Tibial nerve (tissue), 4 donors: ENCODE measurements around the gene OR10A2. TPM values are rescaled to one million over a fixed set of nuclear protein-coding genes. Genes with fewer than 3 reads are reported as not detected.

Experiments used
- DNase-seq, 2 donors: peaks; one replicate each; pipeline ENCODE4 v3.0.0-alpha.2; 2019; ENCODE audit warnings: low spot score in 2 of 2
- H3K27ac ChIP-seq, 4 donors: fragments of 200-600 bp; sonication (generic) in 3 of 4; one replicate each; pipeline ENCODE4 v1.5.1; 2017 to 2019; ENCODE audit warnings: mild to moderate bottlenecking in 1 of 4
- H3K27me3 ChIP-seq, 2 donors: fragments of 200-600 bp; sonication (generic) in 1 of 2; one replicate each; pipeline versions ENCODE4 v1.5.1 to v1.6.0; 2017 to 2019
- H3K36me3 ChIP-seq, 3 donors: fragments of 200-600 bp; sonication (generic); one replicate each; pipeline ENCODE4 v1.5.1; 2018 to 2019
- H3K4me1 ChIP-seq, 4 donors: fragments of 200-600 bp; sonication (generic) in 3 of 4; one replicate each; pipeline ENCODE4 v1.5.1; 2017 to 2019
- H3K4me3 ChIP-seq, 4 donors: fragments of 200-600 bp; sonication (generic) in 3 of 4; one replicate each; pipeline ENCODE4 v1.5.1; 2017 to 2019; ENCODE audit warnings: mild to moderate bottlenecking in 1 of 4, moderate library complexity in 1 of 4
- H3K9me3 ChIP-seq, 4 donors: fragments of 200-600 bp; sonication (generic) in 3 of 4; one replicate each; pipeline ENCODE4 v1.5.1; 2017 to 2019
- CTCF ChIP-seq, 5 experiments: fragments of 200-600 bp in 3 of 5; fragments of 450-650 bp in 2 of 5; sonication (generic) in 3 of 5; IDR thresholded peaks; one replicate each; pipeline ENCODE4 v1.5.1; 2016 to 2019; ENCODE audit warnings: antibody characterized with exemption in 5 of 5, mild to moderate bottlenecking in 3 of 5, moderate library complexity in 2 of 5
- EP300 ChIP-seq, 2 donors: sonication (generic); formaldehyde crosslinking; IDR thresholded peaks; one replicate each; pipeline ENCODE4 v1.6.1; 2017; ENCODE audit warnings: antibody characterized with exemption in 2 of 2, mild to moderate bottlenecking in 1 of 2
- POLR2A ChIP-seq, 2 donors: fragments of 450-650 bp; IDR thresholded peaks; one replicate each; pipeline ENCODE4 v1.6.1; 2017; ENCODE audit warnings: antibody characterized with exemption in 2 of 2, mild to moderate bottlenecking in 2 of 2, moderate library complexity in 2 of 2
- WGBS, 2 donors: methylation state at CpG; one replicate each; pipeline ENCODE4 v1.1.5; 2018; 5-methylcytosine and 5-hydroxymethylcytosine counted together
- total RNA-seq, 4 donors: library from RNA; depleted of rRNA; stranded (reverse); fragments of >200 nt; gene quantifications; one replicate each; pipeline ENCODE4 v1.1.0, GENCODE V29; 2016

Gene OR10A2
- total RNA-seq, 4 donors from 2014 or later: not detected

- Histone ChIP-seq H3K9me3 (no peaks in the 10 kb centered on the region), H3K36me3 (no peaks in the 10 kb centered on the region), H3K27me3 (no peaks in the 10 kb centered on the region), H3K4me1 (no peaks in the 10 kb centered on the region), H3K4me3 (no peak overlapping the region), H3K27ac (no peak overlapping the region)
- TF ChIP-seq EP300 (IDR thresholded peaks at IDR 0.05) (no peak), CTCF (IDR thresholded peaks at IDR 0.05) (no peak), POLR2A (IDR thresholded peaks at IDR 0.05) (no peak)
- no peak for DNase-seq
- 68% methylated on average over 7 of the region's 7 CpGs for WGBS, 2 donors
Observed at GRCh38 chr11:6825231-6825744, 37.6 kb upstream of the OR10A2 start.

GRCh38 chr11:6828103-6828502, 34.8 kb upstream of the OR10A2 start:
- Histone ChIP-seq H3K9me3 (no peaks in the 10 kb centered on the region), H3K27me3 (no peaks in the 10 kb centered on the region), H3K36me3 (no peaks in the 10 kb centered on the region), H3K4me1 (no peaks in the 10 kb centered on the region), H3K4me3 (no peak overlapping the region), H3K27ac (no peak overlapping the region)
- no peak for DNase-seq
- WGBS, 2 donors: 79 to 86% methylated on average over 1 of the region's 1 CpG
- no peak for TF ChIP-seq EP300 (IDR thresholded peaks at IDR 0.05)
- no peak for TF ChIP-seq POLR2A (IDR thresholded peaks at IDR 0.05)
- no peak for TF ChIP-seq CTCF (IDR thresholded peaks at IDR 0.05)

GRCh38 chr11:6833356-6833755, 29.5 kb upstream of the OR10A2 start:
- no peak for TF ChIP-seq EP300 (IDR thresholded peaks at IDR 0.05)
- TF ChIP-seq CTCF (IDR thresholded peaks at IDR 0.05): no peak
- TF ChIP-seq POLR2A (IDR thresholded peaks at IDR 0.05): no peak

GRCh38 chr11:6834021-6834420, 28.8 kb upstream of the OR10A2 start:
- DNase-seq: no peak
- no peak overlapping the region for H3K4me3 ChIP-seq
- no peaks in the 10 kb centered on the region for H3K36me3 ChIP-seq
- 65 to 71% methylated on average over 1 of the region's 1 CpG for WGBS, 2 donors
- no peaks in the 10 kb centered on the region for H3K4me1 ChIP-seq
- TF ChIP-seq EP300 (IDR thresholded peaks at IDR 0.05) (no peak), POLR2A (IDR thresholded peaks at IDR 0.05) (no peak), CTCF (IDR thresholded peaks at IDR 0.05) (no peak)
- H3K27ac ChIP-seq: no peak overlapping the region
- H3K27me3 ChIP-seq: no peaks in the 10 kb centered on the region
- no peaks in the 10 kb centered on the region for H3K9me3 ChIP-seq

More at GRCh38 chr11:6833356-6833755, 29.5 kb upstream of the OR10A2 start:
- Histone ChIP-seq H3K27ac (no peak overlapping the region), H3K9me3 (no peaks in the 10 kb centered on the region), H3K36me3 (no peaks in the 10 kb centered on the region), H3K27me3 (no peaks in the 10 kb centered on the region), H3K4me1 (no peaks in the 10 kb centered on the region), H3K4me3 (no peak overlapping the region)
- 68 to 84% methylated on average over 6 of the region's 6 CpGs for WGBS, 2 donors
- DNase-seq: no peak

- Histone ChIP-seq H3K4me3 (no peak overlapping the region), H3K27ac (no peak overlapping the region), H3K36me3 (no peaks in the 10 kb centered on the region), H3K9me3 (peaks cover 0 to 5% (median 0%) of the 10 kb centered on the region in 4 donors), H3K4me1 (no peaks in the 10 kb centered on the region), H3K27me3 (no peaks in the 10 kb centered on the region)
- no peak for TF ChIP-seq CTCF (IDR thresholded peaks at IDR 0.05)
- TF ChIP-seq POLR2A (IDR thresholded peaks at IDR 0.05): no peak
- TF ChIP-seq EP300 (IDR thresholded peaks at IDR 0.05): no peak
- DNase-seq: no peak
Observed at GRCh38 chr11:6841694-6842093, 21.2 kb upstream of the OR10A2 start.
